Spleen (tissue), 11 donors: ENCODE results near the gene UPK3A. TPM values are rescaled to one million over a fixed set of nuclear protein-coding genes. Genes with fewer than 3 reads are reported as not detected.

Source experiments
- DNase-seq: peaks from one replicate; pipeline ENCODE4 v3.0.0-alpha.2; 2020
- H3K27ac ChIP-seq, 8 donors: fragments of 200-600 bp; sonication (generic) in 7 of 8; 1 replicate in 4 of 8; 2 replicates in 4 of 8; pipeline versions ENCODE4 v1.5.0 to v1.8.0; 2016 to 2021; ENCODE audit warnings: inconsistent platforms in 4 of 8, mild to moderate bottlenecking in 4 of 8, moderate library complexity in 1 of 8
- H3K27me3 ChIP-seq, 7 donors: fragments of 200-600 bp; sonication (generic) in 6 of 7; replicated peaks in 1 of 7; 1 replicate in 4 of 7; 2 replicates in 3 of 7; pipeline versions ENCODE4 v1.5.0 to v1.8.0; 2016 to 2021; ENCODE audit warnings: inconsistent platforms in 3 of 7, mild to moderate bottlenecking in 1 of 7
- H3K36me3 ChIP-seq, 6 donors: fragments of 200-600 bp; sonication (generic) in 5 of 6; 1 replicate in 4 of 6; 2 replicates in 2 of 6; pipeline versions ENCODE4 v1.5.0 to v1.8.0; 2016 to 2021; ENCODE audit warnings: inconsistent platforms in 2 of 6
- H3K4me1 ChIP-seq, 6 donors: fragments of 200-600 bp; sonication (generic) in 5 of 6; 1 replicate in 3 of 6; 2 replicates in 3 of 6; pipeline versions ENCODE4 v1.5.0 to v1.8.0; 2016 to 2021; ENCODE audit warnings: inconsistent platforms in 3 of 6
- H3K4me3 ChIP-seq, 8 donors: fragments of 200-600 bp; sonication (generic) in 7 of 8; 1 replicate in 4 of 8; 2 replicates in 4 of 8; pipeline versions ENCODE4 v1.5.0 to v1.8.0; 2016 to 2021; ENCODE audit warnings: inconsistent platforms in 4 of 8, mild to moderate bottlenecking in 4 of 8, moderate library complexity in 2 of 8
- H3K9me3 ChIP-seq, 8 donors: fragments of 200-600 bp; sonication (generic) in 7 of 8; 1 replicate in 4 of 8; 2 replicates in 4 of 8; pipeline versions ENCODE4 v1.5.0 to v1.8.0; 2016 to 2021; ENCODE audit warnings: inconsistent platforms in 4 of 8
- POLR2A ChIP-seq, 3 donors: fragments of 450-650 bp; IDR thresholded peaks; one replicate each; pipeline ENCODE4 v1.5.1; 2017; ENCODE audit warnings: antibody characterized with exemption in 3 of 3, mild to moderate bottlenecking in 1 of 3
- POLR2AphosphoS5 ChIP-seq, 3 donors: sonication (generic); formaldehyde crosslinking; IDR thresholded peaks; one replicate each; pipeline ENCODE4 v1.5.1; 2017; ENCODE audit warnings: antibody characterized with exemption in 3 of 3
- WGBS, 5 donors: extraction: QIAGEN DNeasy Blood & Tissue Kit in 3 of 5; methylation state at CpG; one replicate each; pipeline versions ENCODE4 v1.1.5 to v1.1.7; 2013 to 2018; 5-methylcytosine and 5-hydroxymethylcytosine counted together
- intact Hi-C: fragments of 100-400 bp; cut with DNase I; formaldehyde crosslinking; loops from one replicate; pipeline ENCODE4 v1.15.0; 2023; ENCODE audit warnings: low total_unique reads
- polyA plus RNA-seq, 3 donors: library from polyadenylated mRNA; stranded (reverse); fragments of 200-250 nt; gene quantifications; one replicate each; pipeline ENCODE4 v1.2.1, GENCODE V29; 2013
- total RNA-seq, 7 donors: library from RNA; depleted of rRNA in 3 of 7; stranded (reverse); fragments of >200 nt in 3 of 7; fragmentation: NEBNext Ultra II Directional in 4 of 7; extraction: Animal tissue kit (Norgen Biotek cat#: 25700) in 4 of 7; gene quantifications; one replicate each; pipeline versions ENCODE4 v1.1.0 to v1.2.1, GENCODE V29; 2016 to 2021
- TF ChIP-seq, protein P1 (sequence below), 11 experiments: fragments of 200-600 bp in 7 of 11; fragments of 450-650 bp in 4 of 11; sonication (generic) in 4 of 11; IDR thresholded peaks in 8 of 11; conservative IDR thresholded peaks in 3 of 11; 1 replicate in 7 of 11; 2 replicates in 4 of 11; pipeline versions ENCODE4 v1.4.0 to v1.8.0; 2016 to 2021; ENCODE audit warnings: antibody characterized with exemption in 11 of 11, inconsistent platforms in 4 of 11, mild to moderate bottlenecking in 1 of 11
- donor health status: healthy with polysubstance abuse.
- donor health status: DM: no; HTN: no; CAD: no; lungs with moderate emphysema.
- donor health status: DM: no; HTN: no; CAD: no.
- donor health status: Bipolar disorder and iron deficiency.
- donor health status: healthy.
- donor health status: DM: no; HTN: no; CAD: no.
- donor health status: DM: yes; HTN: yes; CAD: no.

Gene UPK3A
- total and polyA plus RNA-seq, 10 donors, result 0.35 to 2.7 (median 1.4) TPM; not detected in 5

DNA sequence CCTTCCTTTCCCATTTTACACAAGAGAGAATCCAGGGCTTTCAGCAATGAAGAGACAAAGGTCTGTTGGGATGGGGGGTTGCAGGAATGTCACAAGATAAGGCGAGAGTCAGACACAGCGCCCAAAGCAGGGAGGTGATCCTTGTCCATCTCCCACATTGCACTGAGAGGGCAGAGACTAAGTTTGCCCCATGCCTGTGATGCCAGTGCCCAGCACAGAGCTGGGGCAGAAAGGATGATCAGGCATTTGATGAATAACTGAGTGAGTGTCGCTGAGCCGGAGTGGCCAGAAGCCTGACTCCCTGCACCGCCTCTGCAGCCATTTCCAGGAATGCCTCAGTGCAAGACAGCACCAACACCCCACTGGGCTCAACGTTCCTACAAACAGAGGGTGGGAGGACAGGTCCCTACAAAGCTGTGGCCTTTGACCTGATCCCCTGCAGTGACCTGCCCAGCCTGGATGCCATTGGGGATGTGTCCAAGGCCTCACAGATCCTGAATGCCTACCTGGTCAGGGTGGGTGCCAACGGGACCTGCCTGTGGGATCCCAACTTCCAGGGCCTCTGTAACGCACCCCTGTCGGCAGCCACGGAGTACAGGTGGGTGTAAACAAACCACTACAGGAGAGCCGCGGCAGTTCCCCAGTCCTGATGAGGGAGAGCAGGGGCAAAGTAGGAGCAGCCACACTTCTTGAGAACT, 2.3 kb downstream of the UPK3A start:
- Histone ChIP-seq H3K36me3 (no peaks in the 10 kb centered on the region), H3K27ac (peak overlapping the region in 4 of 8 donors; percentile 41 to 69 (median 62)), H3K4me1 (peaks cover 4 to 74% (median 30%) of the 10 kb centered on the region in 6 donors), H3K27me3 (peaks cover 0 to 33% (median 11%) of the 10 kb centered on the region in 7 donors), H3K4me3 (no peak overlapping the region), H3K9me3 (no peaks in the 10 kb centered on the region)
- DNase-seq, result no peak
- 82 to 91% (median 85%) methylated on average over 10 to 12 of the region's 12 CpGs for WGBS, 5 donors
- TF ChIP-seq POLR2A (IDR thresholded peaks at IDR 0.05) (no peak), POLR2AphosphoS5 (IDR thresholded peaks at IDR 0.05) (no peak)
- TF ChIP-seq, protein P1, sequence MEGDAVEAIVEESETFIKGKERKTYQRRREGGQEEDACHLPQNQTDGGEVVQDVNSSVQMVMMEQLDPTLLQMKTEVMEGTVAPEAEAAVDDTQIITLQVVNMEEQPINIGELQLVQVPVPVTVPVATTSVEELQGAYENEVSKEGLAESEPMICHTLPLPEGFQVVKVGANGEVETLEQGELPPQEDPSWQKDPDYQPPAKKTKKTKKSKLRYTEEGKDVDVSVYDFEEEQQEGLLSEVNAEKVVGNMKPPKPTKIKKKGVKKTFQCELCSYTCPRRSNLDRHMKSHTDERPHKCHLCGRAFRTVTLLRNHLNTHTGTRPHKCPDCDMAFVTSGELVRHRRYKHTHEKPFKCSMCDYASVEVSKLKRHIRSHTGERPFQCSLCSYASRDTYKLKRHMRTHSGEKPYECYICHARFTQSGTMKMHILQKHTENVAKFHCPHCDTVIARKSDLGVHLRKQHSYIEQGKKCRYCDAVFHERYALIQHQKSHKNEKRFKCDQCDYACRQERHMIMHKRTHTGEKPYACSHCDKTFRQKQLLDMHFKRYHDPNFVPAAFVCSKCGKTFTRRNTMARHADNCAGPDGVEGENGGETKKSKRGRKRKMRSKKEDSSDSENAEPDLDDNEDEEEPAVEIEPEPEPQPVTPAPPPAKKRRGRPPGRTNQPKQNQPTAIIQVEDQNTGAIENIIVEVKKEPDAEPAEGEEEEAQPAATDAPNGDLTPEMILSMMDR (IDR thresholded peaks at IDR 0.05 in 8 of 11, conservative IDR thresholded peaks at IDR 0.05 in 3 of 11), result no peak
- intact Hi-C loops, result no loop called here

DNA sequence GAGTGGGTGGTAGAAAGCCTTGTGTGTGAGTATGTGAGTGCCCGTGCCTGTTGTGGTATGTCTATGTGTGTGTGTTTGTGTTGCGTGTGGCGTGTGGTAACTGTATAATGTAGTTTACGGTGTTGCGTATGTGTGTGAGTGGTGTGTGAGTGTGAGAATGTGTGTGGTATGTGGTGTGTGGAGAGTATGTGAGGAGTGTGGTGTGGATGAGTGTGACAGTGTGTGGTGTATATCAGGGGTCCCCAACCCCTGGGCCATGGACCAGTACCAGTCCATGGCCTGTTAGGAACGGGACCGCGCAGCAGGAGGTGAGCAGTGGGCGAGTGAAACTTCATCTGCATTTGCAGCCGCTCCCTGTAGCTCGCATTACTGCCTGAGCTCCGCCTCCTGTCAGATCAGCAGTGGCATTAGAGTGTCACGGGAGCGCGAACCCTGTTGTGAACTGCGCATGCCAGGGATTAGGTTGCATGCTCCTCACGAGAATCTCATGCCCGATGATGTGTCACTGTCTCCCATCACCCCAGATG, 5.7 kb downstream of the UPK3A start:
- Histone ChIP-seq H3K36me3 (no peaks in the 10 kb centered on the region), H3K27ac (no peak overlapping the region), H3K4me3 (no peak overlapping the region), H3K9me3 (no peaks in the 10 kb centered on the region), H3K4me1 (peaks cover 0 to 73% (median 22%) of the 10 kb centered on the region in 6 donors), H3K27me3 (peaks cover 0 to 16% (median 0%) of the 10 kb centered on the region in 7 donors)
- intact Hi-C loops, result no loop called here
- TF ChIP-seq POLR2AphosphoS5 (IDR thresholded peaks at IDR 0.05) (no peak), POLR2A (IDR thresholded peaks at IDR 0.05) (no peak)
- TF ChIP-seq, protein P1 (IDR thresholded peaks at IDR 0.05 in 8 of 11, conservative IDR thresholded peaks at IDR 0.05 in 3 of 11), result no peak
- WGBS, 5 donors, result 60 to 73% (median 71%) methylated on average over 17 to 18 of the region's 18 CpGs
- no peak for DNase-seq

DNA sequence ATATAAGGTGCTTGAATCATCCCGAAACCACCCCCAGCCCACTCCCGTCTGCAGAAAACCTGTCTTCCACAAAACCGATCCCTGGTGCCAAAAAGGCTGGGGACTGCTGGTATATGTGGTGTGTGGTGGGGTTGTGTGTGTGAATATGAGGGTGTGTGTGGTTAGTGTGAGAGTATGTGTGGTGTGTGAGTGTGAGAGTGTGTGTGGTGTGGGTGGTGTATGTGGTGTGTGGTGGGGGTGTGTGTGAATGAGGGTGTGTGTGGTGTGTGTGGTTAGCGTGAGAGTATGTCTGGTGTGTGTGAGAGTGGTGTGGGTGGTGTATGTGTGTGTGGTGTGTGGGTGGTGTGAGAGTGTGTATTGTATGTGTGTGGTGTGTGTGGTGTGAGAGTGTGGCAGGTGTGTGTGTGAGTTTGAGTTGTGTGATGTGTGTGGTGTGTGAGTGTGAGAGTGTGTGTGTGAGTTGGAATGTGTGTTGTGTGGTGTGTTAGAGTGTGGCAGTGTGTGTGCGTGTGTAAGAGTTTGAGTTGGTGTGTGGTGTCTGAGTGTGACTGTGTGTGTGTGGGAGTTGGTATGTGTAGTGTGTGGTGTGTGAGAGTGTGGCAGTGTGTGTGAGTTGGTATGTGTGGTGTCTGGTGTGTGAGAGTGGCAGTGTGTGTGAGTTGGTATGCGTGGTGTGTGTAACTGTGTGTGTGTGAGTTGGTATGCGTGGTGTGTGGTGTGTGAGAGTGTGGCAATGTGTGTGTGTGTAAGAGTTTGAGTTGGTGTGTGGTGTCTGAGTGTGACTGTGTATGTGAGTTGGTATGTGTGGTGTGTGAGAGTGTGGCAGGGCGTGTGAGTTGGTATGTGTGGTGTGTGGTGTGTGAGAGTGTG, 6.5 kb downstream of the UPK3A start:
- 82 to 90% (median 84%) methylated on average over 8 of the region's 8 CpGs for WGBS, 5 donors
- Histone ChIP-seq H3K27me3 (peaks cover 0 to 13% (median 0%) of the 10 kb centered on the region in 7 donors), H3K4me1 (peaks cover 0 to 70% (median 23%) of the 10 kb centered on the region in 6 donors), H3K4me3 (no peak overlapping the region), H3K9me3 (no peaks in the 10 kb centered on the region), H3K36me3 (no peaks in the 10 kb centered on the region), H3K27ac (no peak overlapping the region)
- TF ChIP-seq POLR2A (IDR thresholded peaks at IDR 0.05) (no peak), POLR2AphosphoS5 (IDR thresholded peaks at IDR 0.05) (no peak)
- TF ChIP-seq, protein P1 (IDR thresholded peaks at IDR 0.05 in 8 of 11, conservative IDR thresholded peaks at IDR 0.05 in 3 of 11), result no peak
- intact Hi-C loops, result no loop called here
- no peak for DNase-seq
